ENCODE measurements around the gene KLRF2.
A peak's percentile ranks its signal among the peaks of the same experiment; 100 is the strongest.

Gene KLRF2

GRCh38 chr12:9922429-9922828 lies 41.1 kb downstream of the KLRF2 start:
- Histone ChIP-seq H3K4me1 (ENCODE audit: insufficient read depth, insufficient read length) (no peaks in the 10 kb centered on the region), H3K9ac (ENCODE audit: insufficient read length, low read depth) (no peak overlapping the region)

GRCh38 chr12:9925705-9926393 lies 44.6 kb downstream of the KLRF2 start:
- H3K4me1 ChIP-seq (ENCODE audit: insufficient read depth, insufficient read length), result no peaks in the 10 kb centered on the region
- H3K9me3 ChIP-seq (ENCODE audit: insufficient read depth, low read length), result no peaks in the 10 kb centered on the region
- no peaks in the 10 kb centered on the region for H3K36me3 ChIP-seq (ENCODE audit: insufficient read depth, insufficient read length, low read length)
- DNase-seq (ENCODE audit: low read depth, low spot score), result peak; percentile 59
- H3K9ac ChIP-seq (ENCODE audit: insufficient read length, low read depth), result no peak overlapping the region
- no peak for TF ChIP-seq ZNF274 (IDR thresholded peaks at IDR 0.05; ENCODE audit: low read depth, low read length)
- TF ChIP-seq YY1 (IDR thresholded peaks at IDR 0.05; ENCODE audit: insufficient read depth, insufficient read length), result no peak
- TF ChIP-seq SUZ12 (IDR thresholded peaks at IDR 0.05; ENCODE audit: extremely low read depth, insufficient read depth, insufficient read length), result no peak
- no peak overlapping the region for H3K4me3 ChIP-seq (ENCODE audit: insufficient read length, low read depth)
- no peaks in the 10 kb centered on the region for H3K27me3 ChIP-seq (ENCODE audit: insufficient read depth, insufficient read length)

More at GRCh38 chr12:9922429-9922828, 41.1 kb downstream of the KLRF2 start:
- H3K9me3 ChIP-seq (ENCODE audit: insufficient read depth, low read length), result peaks cover 5% of the 10 kb centered on the region; the same call in 1 of the 2 replicates
- H3K36me3 ChIP-seq (ENCODE audit: insufficient read depth, insufficient read length, low read length), result no peaks in the 10 kb centered on the region
- DNase-seq (ENCODE audit: low read depth, low spot score), result no peak
- no peaks in the 10 kb centered on the region for H3K27me3 ChIP-seq (ENCODE audit: insufficient read depth, insufficient read length)
- no peak for TF ChIP-seq YY1 (IDR thresholded peaks at IDR 0.05; ENCODE audit: insufficient read depth, insufficient read length)
- TF ChIP-seq ZNF274 (IDR thresholded peaks at IDR 0.05; ENCODE audit: low read depth, low read length), result no peak
- TF ChIP-seq SUZ12 (IDR thresholded peaks at IDR 0.05; ENCODE audit: extremely low read depth, insufficient read depth, insufficient read length), result no peak
- H3K4me3 ChIP-seq (ENCODE audit: insufficient read length, low read depth), result no peak overlapping the region

- no peak for TF ChIP-seq SUZ12 (IDR thresholded peaks at IDR 0.05; ENCODE audit: extremely low read depth, insufficient read depth, insufficient read length)
- TF ChIP-seq YY1 (IDR thresholded peaks at IDR 0.05; ENCODE audit: insufficient read depth, insufficient read length), result no peak
- TF ChIP-seq ZNF274 (IDR thresholded peaks at IDR 0.05; ENCODE audit: low read depth, low read length), result no peak
- Histone ChIP-seq H3K36me3 (ENCODE audit: insufficient read depth, insufficient read length, low read length) (no peaks in the 10 kb centered on the region), H3K27me3 (ENCODE audit: insufficient read depth, insufficient read length) (no peaks in the 10 kb centered on the region), H3K9ac (ENCODE audit: insufficient read length, low read depth) (no peak overlapping the region), H3K9me3 (ENCODE audit: insufficient read depth, low read length) (no peaks in the 10 kb centered on the region), H3K4me1 (ENCODE audit: insufficient read depth, insufficient read length) (no peaks in the 10 kb centered on the region), H3K4me3 (ENCODE audit: insufficient read length, low read depth) (no peak overlapping the region)
- DNase-seq (ENCODE audit: low read depth, low spot score), result no peak
Measured at GRCh38 chr12:9926876-9927275, 45.6 kb downstream of the KLRF2 start.

GRCh38 chr12:9928607-9929006 lies 47.3 kb downstream of the KLRF2 start:
- no peaks in the 10 kb centered on the region for H3K27me3 ChIP-seq (ENCODE audit: insufficient read depth, insufficient read length)
- DNase-seq (ENCODE audit: low read depth, low spot score), result no peak
- H3K9ac ChIP-seq (ENCODE audit: insufficient read length, low read depth), result no peak overlapping the region
- H3K4me1 ChIP-seq (ENCODE audit: insufficient read depth, insufficient read length), result no peaks in the 10 kb centered on the region
- H3K9me3 ChIP-seq (ENCODE audit: insufficient read depth, low read length), result no peaks in the 10 kb centered on the region
- H3K36me3 ChIP-seq (ENCODE audit: insufficient read depth, insufficient read length, low read length), result no peaks in the 10 kb centered on the region
- TF ChIP-seq YY1 (IDR thresholded peaks at IDR 0.05; ENCODE audit: insufficient read depth, insufficient read length), result no peak
- no peak for TF ChIP-seq SUZ12 (IDR thresholded peaks at IDR 0.05; ENCODE audit: extremely low read depth, insufficient read depth, insufficient read length)
- TF ChIP-seq ZNF274 (IDR thresholded peaks at IDR 0.05; ENCODE audit: low read depth, low read length), result no peak
- H3K4me3 ChIP-seq (ENCODE audit: insufficient read length, low read depth), result no peak overlapping the region

GRCh38 chr12:9931245-9931644 lies 50.0 kb downstream of the KLRF2 start:
- Histone ChIP-seq H3K9ac (ENCODE audit: insufficient read length, low read depth) (no peak overlapping the region), H3K4me1 (ENCODE audit: insufficient read depth, insufficient read length) (no peaks in the 10 kb centered on the region), H3K9me3 (ENCODE audit: insufficient read depth, low read length) (no peaks in the 10 kb centered on the region), H3K4me3 (ENCODE audit: insufficient read length, low read depth) (no peak overlapping the region), H3K36me3 (ENCODE audit: insufficient read depth, insufficient read length, low read length) (no peaks in the 10 kb centered on the region), H3K27me3 (ENCODE audit: insufficient read depth, insufficient read length) (no peaks in the 10 kb centered on the region)
- no peak for TF ChIP-seq YY1 (IDR thresholded peaks at IDR 0.05; ENCODE audit: insufficient read depth, insufficient read length)
- TF ChIP-seq ZNF274 (IDR thresholded peaks at IDR 0.05; ENCODE audit: low read depth, low read length), result no peak
- TF ChIP-seq SUZ12 (IDR thresholded peaks at IDR 0.05; ENCODE audit: extremely low read depth, insufficient read depth, insufficient read length), result no peak
- no peak for DNase-seq (ENCODE audit: low read depth, low spot score)

- Histone ChIP-seq H3K9me3 (ENCODE audit: insufficient read depth, low read length) (no peaks in the 10 kb centered on the region), H3K27me3 (ENCODE audit: insufficient read depth, insufficient read length) (no peaks in the 10 kb centered on the region), H3K9ac (ENCODE audit: insufficient read length, low read depth) (no peak within 1 kb of the TSS), H3K36me3 (ENCODE audit: insufficient read depth, insufficient read length, low read length) (no peaks in the 10 kb centered on the region), H3K4me3 (ENCODE audit: insufficient read length, low read depth) (no peak within 1 kb of the TSS), H3K4me1 (ENCODE audit: insufficient read depth, insufficient read length) (no peaks in the 10 kb centered on the region)
- TF ChIP-seq ZNF274 (IDR thresholded peaks at IDR 0.05; ENCODE audit: low read depth, low read length), result no peak
- no peak for TF ChIP-seq SUZ12 (IDR thresholded peaks at IDR 0.05; ENCODE audit: extremely low read depth, insufficient read depth, insufficient read length)
- TF ChIP-seq YY1 (IDR thresholded peaks at IDR 0.05; ENCODE audit: insufficient read depth, insufficient read length), result no peak
- DNase-seq (ENCODE audit: low read depth, low spot score), result no peak
Measured at GRCh38 chr12:9932270-9932669, 51.0 kb downstream of the KLRF2 start, which contains the start of gene CLEC2A. CLEC2A (minus strand) TSS chr12:9932370; CDS start chr12:9932329, 41 bp downstream.

- Histone ChIP-seq H3K4me1 (ENCODE audit: insufficient read depth, insufficient read length) (no peaks in the 10 kb centered on the region), H3K9ac (ENCODE audit: insufficient read length, low read depth) (no peak overlapping the region), H3K4me3 (ENCODE audit: insufficient read length, low read depth) (no peak overlapping the region), H3K9me3 (ENCODE audit: insufficient read depth, low read length) (no peaks in the 10 kb centered on the region), H3K36me3 (ENCODE audit: insufficient read depth, insufficient read length, low read length) (no peaks in the 10 kb centered on the region), H3K27me3 (ENCODE audit: insufficient read depth, insufficient read length) (no peaks in the 10 kb centered on the region)
- TF ChIP-seq SUZ12 (IDR thresholded peaks at IDR 0.05; ENCODE audit: extremely low read depth, insufficient read depth, insufficient read length), result no peak
- no peak for TF ChIP-seq YY1 (IDR thresholded peaks at IDR 0.05; ENCODE audit: insufficient read depth, insufficient read length)
- TF ChIP-seq ZNF274 (IDR thresholded peaks at IDR 0.05; ENCODE audit: low read depth, low read length), result no peak
- DNase-seq (ENCODE audit: low read depth, low spot score), result no peak
Measured at GRCh38 chr12:9933958-9934357, 52.7 kb downstream of the KLRF2 start.
